DND-41 (cell line): Measurements from ENCODE around the gene AP1M1.

Source experiments
- ATAC-seq: fragments of 200-7000 bp; cut with Tn5 transposase; 3 replicates; pipeline ENCODE4 v1.9.1; 2021; ENCODE audit warnings: low read depth; ENCODE audit not compliant: insufficient read depth
- DNase-seq: peaks from one replicate; pipeline ENCODE4 v3.0.0-alpha.2; 2020
- H2AFZ ChIP-seq: 2 replicates; pipeline ENCODE4 v1.6.0; 2012; ENCODE audit warnings: low read depth, low read length
- H3K27ac ChIP-seq: 2 replicates; pipeline ENCODE4 v1.5.1; 2012; ENCODE audit warnings: low read length, inconsistent platforms
- H3K27me3 ChIP-seq: fragments of 200-600 bp; sonication (generic); 2 replicates; pipeline ENCODE4 v1.6.0; 2012; ENCODE audit warnings: low read length, mild to moderate bottlenecking, inconsistent platforms; ENCODE audit not compliant: insufficient read depth, poor library complexity
- H3K36me3 ChIP-seq: 2 replicates; pipeline ENCODE4 v1.5.1; 2012; ENCODE audit warnings: low read length, inconsistent platforms; ENCODE audit not compliant: insufficient read depth
- H3K4me1 ChIP-seq: 2 replicates; pipeline ENCODE4 v1.5.1; 2012; ENCODE audit warnings: mild to moderate bottlenecking, low read length; ENCODE audit not compliant: insufficient read depth
- H3K4me2 ChIP-seq: 2 replicates; pipeline ENCODE4 v1.6.0; 2012; ENCODE audit warnings: mild to moderate bottlenecking, moderate library complexity, low read length, inconsistent platforms; ENCODE audit not compliant: insufficient read depth
- H3K4me3 ChIP-seq, 2 experiments: fragments of 200-600 bp in 1 of 2; shearing (Covaris generic) in 1 of 2; 2 replicates each; pipeline ENCODE4 v1.5.1; 2012 to 2016; ENCODE audit warnings: inconsistent platforms in 2 of 2, low read length in 2 of 2, mild to moderate bottlenecking in 2 of 2, low read depth in 1 of 2, moderate library complexity in 1 of 2
- H3K79me2 ChIP-seq: 2 replicates; pipeline ENCODE4 v1.6.0; 2012; ENCODE audit warnings: low read length, inconsistent platforms; ENCODE audit not compliant: insufficient read depth
- H3K9ac ChIP-seq: 2 replicates; pipeline ENCODE4 v1.6.0; 2012; ENCODE audit warnings: low read depth, mild to moderate bottlenecking, inconsistent platforms, low read length, moderate library complexity
- H3K9me3 ChIP-seq: 2 replicates; pipeline ENCODE4 v1.5.1; 2012; ENCODE audit warnings: low read length, moderate library complexity, mild to moderate bottlenecking, inconsistent platforms; ENCODE audit not compliant: insufficient read depth, severe bottlenecking
- H4K20me1 ChIP-seq: 2 replicates; pipeline ENCODE4 v1.6.0; 2012; ENCODE audit warnings: low read length; ENCODE audit not compliant: insufficient read depth
- EZH2 ChIP-seq: IDR thresholded peaks from 3 replicates; pipeline ENCODE4 v1.6.1; 2012; ENCODE audit warnings: borderline replicate concordance, low read depth, mild to moderate bottlenecking, moderate library complexity, low read length, inconsistent platforms; ENCODE audit not compliant: severe bottlenecking
- TF ChIP-seq, protein P1 (sequence below): IDR thresholded peaks from 2 replicates; pipeline ENCODE4 v1.5.1; 2012; ENCODE audit warnings: borderline replicate concordance, low read length, moderate library complexity, mild to moderate bottlenecking; ENCODE audit not compliant: poor library complexity, severe bottlenecking; ENCODE audit errors: extremely low read depth

Gene AP1M1

DNA sequence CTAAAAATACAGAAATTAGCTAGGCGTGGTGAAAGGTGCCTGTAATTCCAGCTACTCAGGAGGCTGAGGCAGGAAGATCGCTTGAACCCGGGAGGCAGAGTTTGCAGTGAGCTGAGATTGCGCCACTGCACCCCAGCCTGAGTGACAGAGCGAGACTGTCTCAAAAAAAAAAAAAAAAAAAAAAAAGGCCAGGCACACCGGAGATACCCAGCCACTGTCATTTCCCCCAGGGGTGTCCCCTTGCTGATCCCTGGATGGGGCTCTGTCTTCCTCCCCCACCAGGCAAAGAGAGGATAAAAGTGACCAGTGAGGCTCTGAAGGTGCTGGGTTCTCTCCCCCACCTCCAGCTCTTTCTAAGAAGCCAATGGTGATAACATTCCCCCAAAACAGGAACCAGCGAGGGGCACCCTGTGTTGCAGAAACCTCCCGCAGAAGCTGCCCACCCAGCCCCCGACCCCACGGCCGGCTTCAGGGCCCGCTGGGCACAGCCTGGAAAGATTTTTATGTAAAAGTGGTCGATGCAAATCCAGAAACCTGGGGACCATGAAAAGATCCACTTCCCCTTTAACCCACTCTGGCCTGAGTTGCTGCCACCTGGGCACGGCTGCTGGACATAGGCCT, 65.5 kb downstream of the AP1M1 start:
- ATAC-seq (no peak), DNase-seq (no peak)
- Histone ChIP-seq H3K36me3 (no peaks in the 10 kb centered on the region), H3K9ac (no peak overlapping the region), H4K20me1 (peaks cover 8% of the 10 kb centered on the region; the same call in 1 of the 2 replicates), H3K4me1 (peaks cover 6% of the 10 kb centered on the region), H2AFZ (no peak overlapping the region), H3K4me3 (no peak overlapping the region), H3K27ac (no peak overlapping the region), H3K79me2 (no peaks in the 10 kb centered on the region), H3K4me2 (no peak overlapping the region), H3K27me3 (peaks cover 9% of the 10 kb centered on the region), H3K9me3 (no peaks in the 10 kb centered on the region)
- TF ChIP-seq EZH2, result no peak
- TF ChIP-seq, protein P1, sequence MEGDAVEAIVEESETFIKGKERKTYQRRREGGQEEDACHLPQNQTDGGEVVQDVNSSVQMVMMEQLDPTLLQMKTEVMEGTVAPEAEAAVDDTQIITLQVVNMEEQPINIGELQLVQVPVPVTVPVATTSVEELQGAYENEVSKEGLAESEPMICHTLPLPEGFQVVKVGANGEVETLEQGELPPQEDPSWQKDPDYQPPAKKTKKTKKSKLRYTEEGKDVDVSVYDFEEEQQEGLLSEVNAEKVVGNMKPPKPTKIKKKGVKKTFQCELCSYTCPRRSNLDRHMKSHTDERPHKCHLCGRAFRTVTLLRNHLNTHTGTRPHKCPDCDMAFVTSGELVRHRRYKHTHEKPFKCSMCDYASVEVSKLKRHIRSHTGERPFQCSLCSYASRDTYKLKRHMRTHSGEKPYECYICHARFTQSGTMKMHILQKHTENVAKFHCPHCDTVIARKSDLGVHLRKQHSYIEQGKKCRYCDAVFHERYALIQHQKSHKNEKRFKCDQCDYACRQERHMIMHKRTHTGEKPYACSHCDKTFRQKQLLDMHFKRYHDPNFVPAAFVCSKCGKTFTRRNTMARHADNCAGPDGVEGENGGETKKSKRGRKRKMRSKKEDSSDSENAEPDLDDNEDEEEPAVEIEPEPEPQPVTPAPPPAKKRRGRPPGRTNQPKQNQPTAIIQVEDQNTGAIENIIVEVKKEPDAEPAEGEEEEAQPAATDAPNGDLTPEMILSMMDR, result no peak

- no peaks in the 10 kb centered on the region for H3K36me3 ChIP-seq
- TF ChIP-seq EZH2, result no peak
- TF ChIP-seq, protein P1, result no peak
- no peak for ATAC-seq
- H4K20me1 ChIP-seq, result peaks cover 8% of the 10 kb centered on the region; the same call in 1 of the 2 replicates
- no peak overlapping the region for H3K4me3 ChIP-seq
- no peak overlapping the region for H3K4me2 ChIP-seq
- H2AFZ ChIP-seq, result no peak overlapping the region
- DNase-seq, result no peak
- no peak overlapping the region for H3K9ac ChIP-seq
- H3K4me1 ChIP-seq, result peaks cover 6% of the 10 kb centered on the region
- H3K79me2 ChIP-seq, result no peaks in the 10 kb centered on the region
- no peak overlapping the region for H3K27ac ChIP-seq
- H3K27me3 ChIP-seq, result peaks cover 9% of the 10 kb centered on the region
- H3K9me3 ChIP-seq, result no peaks in the 10 kb centered on the region
Measured at GRCh38 chr19:16265205-16265604, 67.5 kb downstream of the AP1M1 start.

GRCh38 chr19:16265890-16266585, 68.3 kb downstream of the AP1M1 start:
- DNase-seq (no peak), ATAC-seq (0 out of 3 replicates have a peak, but pooled peaks have one; percentile 5)
- H3K27me3 ChIP-seq, result peaks cover 9% of the 10 kb centered on the region
- H3K4me1 ChIP-seq, result peaks cover 6% of the 10 kb centered on the region
- H3K9ac ChIP-seq, result no peak overlapping the region
- H3K27ac ChIP-seq, result no peak overlapping the region
- H4K20me1 ChIP-seq, result 0 out of 2 replicates have a peak, but pooled peaks cover 3% of the 10 kb centered on the region
- no peak overlapping the region for H3K4me3 ChIP-seq
- H3K9me3 ChIP-seq, result no peaks in the 10 kb centered on the region
- no peaks in the 10 kb centered on the region for H3K79me2 ChIP-seq
- H3K36me3 ChIP-seq, result no peaks in the 10 kb centered on the region
- H3K4me2 ChIP-seq, result no peak overlapping the region
- TF ChIP-seq, protein P1, result no peak
- TF ChIP-seq EZH2, result no peak
- H2AFZ ChIP-seq, result no peak overlapping the region
